ENCODE data around the gene ASNS.

GRCh38 chr7:97847791-97848190 is 24.4 kb downstream of the ASNS start:
- no peak for TF ChIP-seq MAX (IDR thresholded peaks at IDR 0.05; ENCODE audit: low read depth, low read length)
- TF ChIP-seq, protein P1, sequence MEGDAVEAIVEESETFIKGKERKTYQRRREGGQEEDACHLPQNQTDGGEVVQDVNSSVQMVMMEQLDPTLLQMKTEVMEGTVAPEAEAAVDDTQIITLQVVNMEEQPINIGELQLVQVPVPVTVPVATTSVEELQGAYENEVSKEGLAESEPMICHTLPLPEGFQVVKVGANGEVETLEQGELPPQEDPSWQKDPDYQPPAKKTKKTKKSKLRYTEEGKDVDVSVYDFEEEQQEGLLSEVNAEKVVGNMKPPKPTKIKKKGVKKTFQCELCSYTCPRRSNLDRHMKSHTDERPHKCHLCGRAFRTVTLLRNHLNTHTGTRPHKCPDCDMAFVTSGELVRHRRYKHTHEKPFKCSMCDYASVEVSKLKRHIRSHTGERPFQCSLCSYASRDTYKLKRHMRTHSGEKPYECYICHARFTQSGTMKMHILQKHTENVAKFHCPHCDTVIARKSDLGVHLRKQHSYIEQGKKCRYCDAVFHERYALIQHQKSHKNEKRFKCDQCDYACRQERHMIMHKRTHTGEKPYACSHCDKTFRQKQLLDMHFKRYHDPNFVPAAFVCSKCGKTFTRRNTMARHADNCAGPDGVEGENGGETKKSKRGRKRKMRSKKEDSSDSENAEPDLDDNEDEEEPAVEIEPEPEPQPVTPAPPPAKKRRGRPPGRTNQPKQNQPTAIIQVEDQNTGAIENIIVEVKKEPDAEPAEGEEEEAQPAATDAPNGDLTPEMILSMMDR (IDR thresholded peaks at IDR 0.05; ENCODE audit: low read depth, low read length), result no peak

All from NB4 (cell line).